Stimulated activated CD8-positive, alpha-beta memory T cell treated with anti-CD3 and anti-CD28 coated beads, Interleukin-7, amount 100 ng/mL, for 24 hours (primary cell): ENCODE measurements around the gene MACROH2A2.
"Not testable (repeated sequence)": the region's sequence is repeated elsewhere in the genome, so short reads cannot be mapped to it uniquely, and the experiment has no call there.

Experiments used
- DNase-seq: peaks from one replicate; pipeline ENCODE4 v3.0.0-alpha.2; 2020; ENCODE audit warnings: low read depth

MACROH2A2 gene

GRCh38 chr10:70052462-70053217 lies at the start of gene MACROH2A2:
Gene MACROH2A2 (plus strand): TSS chr10:70052846. CDS start chr10:70075659, 22,813 bp downstream.
- DNase-seq = no peak

- no peak for DNase-seq
Measured at GRCh38 chr10:70007116-70007820, 45.4 kb upstream of the MACROH2A2 start.

- no peak for DNase-seq
Measured at GRCh38 chr10:70031215-70031614, 21.4 kb upstream of the MACROH2A2 start.

GRCh38 chr10:70032667-70033289 lies 19.9 kb upstream of the MACROH2A2 start:
- DNase-seq = no peak

GRCh38 chr10:70034232-70034631 lies 18.4 kb upstream of the MACROH2A2 start:
- no peak for DNase-seq

GRCh38 chr10:70035531-70035930 lies 17.1 kb upstream of the MACROH2A2 start:
- no peak for DNase-seq

GRCh38 chr10:70038923-70039322 lies 13.7 kb upstream of the MACROH2A2 start:
- no peak for DNase-seq

GRCh38 chr10:70041016-70041415 lies 11.6 kb upstream of the MACROH2A2 start:
- DNase-seq = no peak

GRCh38 chr10:70041739-70042138 lies 10.9 kb upstream of the MACROH2A2 start:
- not testable (repeated sequence) for DNase-seq

GRCh38 chr10:70047066-70047465 lies 5.6 kb upstream of the MACROH2A2 start:
- not testable (repeated sequence) for DNase-seq

- DNase-seq = no peak
Measured at GRCh38 chr10:70048030-70048723, 4.5 kb upstream of the MACROH2A2 start.

GRCh38 chr10:70051848-70052247 lies 798 bp upstream of the MACROH2A2 start:
- DNase-seq = no peak

GRCh38 chr10:70053218-70053840 lies 683 bp downstream of the MACROH2A2 start:
- no peak for DNase-seq

- no peak for DNase-seq
Measured at GRCh38 chr10:70053841-70054288, 1.2 kb downstream of the MACROH2A2 start.

- DNase-seq = no peak
Measured at GRCh38 chr10:70054902-70055301, 2.3 kb downstream of the MACROH2A2 start.

GRCh38 chr10:70055550-70055949 lies 2.9 kb downstream of the MACROH2A2 start:
- DNase-seq = no peak

GRCh38 chr10:70057306-70057705 lies 4.7 kb downstream of the MACROH2A2 start:
- DNase-seq = no peak

GRCh38 chr10:70060389-70060788 lies 7.7 kb downstream of the MACROH2A2 start:
- no peak for DNase-seq

- DNase-seq = no peak
Measured at GRCh38 chr10:70063418-70064098, 10.9 kb downstream of the MACROH2A2 start.

GRCh38 chr10:70064486-70064885 lies 11.8 kb downstream of the MACROH2A2 start:
- no peak for DNase-seq

- no peak for DNase-seq
Measured at GRCh38 chr10:70066190-70066589, 13.5 kb downstream of the MACROH2A2 start.
